GM12878 (cell line): ENCODE results near the gene RBBP6.

Experiments
- CTCF ChIP-seq, 3 experiments: IDR thresholded peaks in 2 of 3; conservative IDR thresholded peaks in 1 of 3; 2 replicates each; pipeline ENCODE4 v1.5.1; 2011; ENCODE audit warnings: low read depth in 3 of 3, low read length in 3 of 3, mild to moderate bottlenecking in 3 of 3, control low read depth in 2 of 3, moderate library complexity in 2 of 3, inconsistent platforms in 1 of 3, mixed read lengths in 1 of 3; ENCODE audit not compliant: control insufficient read depth in 2 of 3, insufficient read depth in 1 of 3; ENCODE audit errors: extremely low read depth in 1 of 3
- EP300 ChIP-seq, 2 experiments: fragments of 150-350 bp in 1 of 2; IDR thresholded peaks; 2 replicates each; pipeline ENCODE4 v1.6.1; 2011 to 2012; ENCODE audit warnings: low read depth in 2 of 2, low read length in 2 of 2, borderline replicate concordance in 1 of 2, improper control_type of control experiment in 1 of 2, inconsistent platforms in 1 of 2; ENCODE audit not compliant: control insufficient read depth in 1 of 2
- IKZF1 ChIP-seq: fragments of 450-650 bp; conservative IDR thresholded peaks from 2 replicates; pipeline ENCODE4 v1.6.1; 2017; ENCODE audit warnings: antibody characterized with exemption, mild to moderate bottlenecking
- JUND ChIP-seq: IDR thresholded peaks from 2 replicates; pipeline ENCODE4 v1.6.1; 2012; ENCODE audit warnings: low read depth, mild to moderate bottlenecking, low read length, improper control_type of control experiment, moderate library complexity
- MXI1 ChIP-seq: fragments of 150-350 bp; IDR thresholded peaks from 2 replicates; pipeline ENCODE4 v1.6.1; 2011; ENCODE audit warnings: low read depth, mild to moderate bottlenecking, inconsistent platforms, low read length, improper control_type of control experiment
- NFIC ChIP-seq: IDR thresholded peaks from 2 replicates; pipeline ENCODE4 v1.6.1; 2012; ENCODE audit warnings: low read depth, mild to moderate bottlenecking, inconsistent platforms, low read length, moderate library complexity
- NRF1 ChIP-seq: conservative IDR thresholded peaks from 2 replicates; pipeline ENCODE4 v1.6.1; 2011; ENCODE audit warnings: mild to moderate bottlenecking, low read depth, low read length, improper control_type of control experiment
- POLR2A ChIP-seq: IDR thresholded peaks from 2 replicates; pipeline ENCODE4 v1.6.1; 2011; ENCODE audit warnings: low read depth, mild to moderate bottlenecking, low read length
- POLR2AphosphoS5 ChIP-seq: IDR thresholded peaks from 2 replicates; pipeline ENCODE4 v1.6.1; 2011; ENCODE audit warnings: mild to moderate bottlenecking, low read length, inconsistent platforms
- TCF12 ChIP-seq: IDR thresholded peaks from 2 replicates; pipeline ENCODE4 v1.6.1; 2011; ENCODE audit warnings: low read depth, mild to moderate bottlenecking, low read length
- ZZZ3 ChIP-seq: IDR thresholded peaks from 2 replicates; pipeline ENCODE4 v1.6.1; 2011; ENCODE audit warnings: low read depth; ENCODE audit not compliant: control insufficient read depth, insufficient read length

- TF ChIP-seq EP300 (IDR thresholded peaks at IDR 0.05; ENCODE audit: borderline replicate concordance in 1 of 2, control insufficient read depth in 1 of 2, low read depth in 2 of 2, low read length in 2 of 2) (no peak), ZZZ3 (no peak), POLR2AphosphoS5 (no peak), NRF1 (no peak), POLR2A (no peak), JUND (no peak), TCF12 (no peak), MXI1 (no peak), IKZF1 (no peak), CTCF (IDR thresholded peaks at IDR 0.05 in 2 of 3, conservative IDR thresholded peaks at IDR 0.05 in 1 of 3; ENCODE audit: control insufficient read depth in 2 of 3, extremely low read depth in 1 of 3, insufficient read depth in 1 of 3, low read depth in 3 of 3, low read length in 3 of 3) (no peak), NFIC (no peak)
Observed at GRCh38 chr16:24543949-24544348, 4.6 kb downstream of the RBBP6 start.
